ENCODE data around the gene CARD10.

The CARD10 gene

DNA sequence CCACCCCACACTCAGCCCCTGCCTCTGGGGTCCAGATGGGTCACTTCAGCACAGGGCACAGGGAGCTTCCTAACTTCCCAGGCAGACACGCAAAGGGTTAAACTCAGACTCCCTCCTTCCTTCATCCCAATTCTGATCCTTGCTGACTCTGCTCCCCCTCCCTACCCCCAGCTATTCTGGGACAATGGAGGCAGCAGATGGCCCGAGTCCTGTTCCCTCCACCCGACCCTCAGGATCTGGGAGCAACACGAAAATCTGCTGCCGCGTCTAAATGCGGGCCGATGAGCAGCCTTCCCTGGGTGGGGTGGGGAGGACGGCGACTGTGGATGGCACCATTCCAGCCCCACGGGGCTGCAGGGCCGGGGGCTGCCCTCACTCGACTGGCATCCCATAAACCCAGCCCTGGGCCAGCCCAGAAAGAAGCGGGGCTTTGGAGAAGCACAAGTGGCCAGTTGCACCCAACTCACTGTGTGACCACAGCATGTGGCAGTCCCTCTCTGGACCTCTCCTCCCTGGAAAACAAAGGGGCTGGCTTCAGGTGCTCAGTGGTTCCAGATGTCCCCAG lies 51.7 kb downstream of the CARD10 start:
- no peak for TF ChIP-seq CTCF (IDR thresholded peaks at IDR 0.05; ENCODE audit: low read depth, low read length, missing control alignments)
- DNase-seq (ENCODE audit: low read depth) = no peak
- in situ Hi-C loops (cut with HindIII; ENCODE audit: low sequenced_read_pairs) = no loop called here
- no peak overlapping the region for H3K4me3 ChIP-seq (ENCODE audit: low read depth, low read length)

- TF ChIP-seq CTCF (IDR thresholded peaks at IDR 0.05; ENCODE audit: low read depth, low read length, missing control alignments) = no peak
- in situ Hi-C loops (cut with HindIII; ENCODE audit: low sequenced_read_pairs) = no loop called here
- DNase-seq (ENCODE audit: low read depth) = no peak
- H3K4me3 ChIP-seq (ENCODE audit: low read depth, low read length) = no peak overlapping the region
Observed at GRCh38 chr22:37464181-37464580, 55.0 kb downstream of the CARD10 start.

DNA sequence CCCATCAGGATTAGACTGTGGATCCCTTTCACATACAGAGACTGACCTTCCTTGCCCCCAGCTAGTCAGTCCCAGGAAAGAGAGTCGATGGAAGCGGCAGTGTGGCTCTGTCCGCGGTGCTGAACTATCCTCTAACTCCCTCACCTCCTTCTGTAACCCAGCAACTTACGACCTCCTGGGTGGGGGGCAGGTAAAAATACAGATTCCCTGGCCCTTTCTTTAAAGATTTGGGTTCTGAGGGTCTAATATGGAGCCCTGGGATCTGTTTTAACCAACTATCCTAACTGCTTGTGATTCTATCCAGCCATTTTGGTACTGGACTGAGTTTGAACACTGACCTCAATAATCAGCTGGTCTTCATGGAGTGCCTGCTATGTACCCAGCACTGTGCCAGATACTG lies 56.2 kb downstream of the CARD10 start:
- in situ Hi-C loops (cut with HindIII; ENCODE audit: low sequenced_read_pairs) = no loop called here
- DNase-seq (ENCODE audit: low read depth) = peak; percentile 26
- H3K4me3 ChIP-seq (ENCODE audit: low read depth, low read length) = no peak overlapping the region
- no peak for TF ChIP-seq CTCF (IDR thresholded peaks at IDR 0.05; ENCODE audit: low read depth, low read length, missing control alignments)

GRCh38 chr22:37462436-37462835 lies 56.8 kb downstream of the CARD10 start:
- TF ChIP-seq CTCF (IDR thresholded peaks at IDR 0.05; ENCODE audit: low read depth, low read length, missing control alignments) = no peak
- in situ Hi-C loops (cut with HindIII; ENCODE audit: low sequenced_read_pairs) = no loop called here
- no peak for DNase-seq (ENCODE audit: low read depth)
- H3K4me3 ChIP-seq (ENCODE audit: low read depth, low read length) = no peak overlapping the region

- DNase-seq (ENCODE audit: low read depth) = no peak
- no peak overlapping the region for H3K4me3 ChIP-seq (ENCODE audit: low read depth, low read length)
- no peak for TF ChIP-seq CTCF (IDR thresholded peaks at IDR 0.05; ENCODE audit: low read depth, low read length, missing control alignments)
- in situ Hi-C loops (cut with HindIII; ENCODE audit: low sequenced_read_pairs) = no loop called here
Observed at GRCh38 chr22:37461961-37462360, 57.3 kb downstream of the CARD10 start.

DNA sequence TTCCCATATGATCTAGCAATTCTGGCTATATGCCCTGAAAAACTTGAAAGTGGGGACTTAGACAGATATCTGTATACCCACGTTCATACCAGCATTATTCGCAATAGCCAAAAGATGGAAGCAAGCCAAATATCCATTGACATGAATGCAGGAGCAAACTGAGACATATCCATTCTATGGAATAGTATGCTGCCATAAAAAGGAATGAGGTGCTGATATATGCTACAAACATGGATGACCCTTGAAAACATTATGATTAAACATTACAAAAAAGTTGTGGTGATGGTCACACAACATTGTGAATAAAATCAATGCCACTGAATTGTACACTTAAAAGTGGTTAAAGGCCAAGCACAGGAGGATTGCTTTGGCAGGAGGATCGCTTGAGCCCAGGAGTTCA lies 58.5 kb downstream of the CARD10 start:
- in situ Hi-C loops (cut with HindIII; ENCODE audit: low sequenced_read_pairs) = no loop called here

More for the DNA sequence above, 58.5 kb downstream of the CARD10 start:
- DNase-seq (ENCODE audit: low read depth) = no peak
- H3K4me3 ChIP-seq (ENCODE audit: low read depth, low read length) = no peak overlapping the region
- TF ChIP-seq CTCF (IDR thresholded peaks at IDR 0.05; ENCODE audit: low read depth, low read length, missing control alignments) = no peak
